Astrocyte (in vitro differentiated cells and primary cell): ENCODE measurements around the gene KCNQ1OT1. TPM values are rescaled to one million over a fixed set of nuclear protein-coding genes. Genes with fewer than 3 reads are reported as not detected.

ENCODE experiments used
- DNase-seq: peaks from one replicate; pipeline ENCODE4 v3.0.0-alpha.2; 2010; ENCODE audit warnings: low read depth
- FAIRE-seq: peaks from 2 replicates; lab custom pipeline; 2011; peaks lifted over from hg19 to GRCh38; lab: Jason Lieb, UNC
- H2AFZ ChIP-seq: 2 replicates; pipeline ENCODE4 v1.6.0; 2012; ENCODE audit warnings: low read depth, low read length, inconsistent platforms
- H3K27ac ChIP-seq: 2 replicates; pipeline ENCODE4 v1.5.1; 2011; ENCODE audit warnings: low read depth, low read length, inconsistent platforms
- H3K27me3 ChIP-seq: 2 replicates; pipeline ENCODE4 v1.6.0; 2011; ENCODE audit warnings: low read length, inconsistent platforms; ENCODE audit not compliant: insufficient read depth
- H3K36me3 ChIP-seq: 2 replicates; pipeline ENCODE4 v1.5.1; 2011; ENCODE audit warnings: low read length, inconsistent platforms; ENCODE audit not compliant: insufficient read depth
- H3K4me1 ChIP-seq: 2 replicates; pipeline ENCODE4 v1.5.1; 2011; ENCODE audit warnings: low read length, inconsistent platforms; ENCODE audit not compliant: insufficient read depth
- H3K4me2 ChIP-seq: 2 replicates; pipeline ENCODE4 v1.6.0; 2012; ENCODE audit warnings: low read length, inconsistent platforms
- H3K4me3 ChIP-seq: 2 replicates; pipeline ENCODE4 v1.5.1; 2011; ENCODE audit warnings: low read depth, mild to moderate bottlenecking, low read length, inconsistent platforms; ENCODE audit not compliant: insufficient read depth
- H3K79me2 ChIP-seq: 2 replicates; pipeline ENCODE4 v1.6.0; 2012; ENCODE audit warnings: mild to moderate bottlenecking, low read length, inconsistent platforms; ENCODE audit not compliant: insufficient read depth
- H3K9ac ChIP-seq: 2 replicates; pipeline ENCODE4 v1.6.0; 2012; ENCODE audit warnings: mild to moderate bottlenecking, low read length, inconsistent platforms
- H3K9me3 ChIP-seq: 2 replicates; pipeline ENCODE4 v1.5.1; 2012; ENCODE audit warnings: low read depth, mild to moderate bottlenecking, low read length, inconsistent platforms; ENCODE audit not compliant: insufficient read depth
- H4K20me1 ChIP-seq: 2 replicates; pipeline ENCODE4 v1.6.0; 2012; ENCODE audit warnings: low read length, inconsistent platforms; ENCODE audit not compliant: insufficient read depth
- H3K27ac Mint-ChIP-seq: one replicate; pipeline ENCODE4 v1.8.0; 2021; ENCODE audit warnings: mild to moderate bottlenecking, mixed read lengths; ENCODE audit not compliant: unreplicated experiment
- H3K27me3 Mint-ChIP-seq: one replicate; pipeline ENCODE4 v1.8.0; 2021; ENCODE audit warnings: low read depth, mixed read lengths; ENCODE audit not compliant: unreplicated experiment
- H3K36me3 Mint-ChIP-seq: one replicate; pipeline ENCODE4 v1.8.0; 2021; ENCODE audit warnings: low read depth, mixed read lengths; ENCODE audit not compliant: unreplicated experiment
- H3K4me1 Mint-ChIP-seq: one replicate; pipeline ENCODE4 v1.8.0; 2021; ENCODE audit warnings: low read depth, mixed read lengths; ENCODE audit not compliant: unreplicated experiment
- H3K4me3 Mint-ChIP-seq: one replicate; pipeline ENCODE4 v1.8.0; 2021; ENCODE audit warnings: mild to moderate bottlenecking, moderate library complexity, mixed read lengths; ENCODE audit not compliant: unreplicated experiment
- H3K9me3 Mint-ChIP-seq: one replicate; pipeline ENCODE4 v1.8.0; 2021; ENCODE audit warnings: mild to moderate bottlenecking, mixed read lengths; ENCODE audit not compliant: unreplicated experiment
- EZH2 ChIP-seq: IDR thresholded peaks from 2 replicates; pipeline ENCODE4 v1.6.1; 2012; ENCODE audit warnings: mild to moderate bottlenecking, low read length, inconsistent platforms; ENCODE audit not compliant: insufficient read depth
- total RNA-seq: library from RNA; stranded (reverse); gene quantifications from 2 replicates; pipeline ENCODE4 v1.2.1, GENCODE V29; 2021
- TF ChIP-seq, protein P1 (sequence below): IDR thresholded peaks from 2 replicates; pipeline ENCODE4 v1.5.1; 2011; ENCODE audit warnings: low read depth, mild to moderate bottlenecking, inconsistent platforms, low read length, moderate library complexity; ENCODE audit not compliant: insufficient read depth

Gene KCNQ1OT1
- total RNA-seq, 1 donor from 2014 or later = 2.5 TPM

DNA sequence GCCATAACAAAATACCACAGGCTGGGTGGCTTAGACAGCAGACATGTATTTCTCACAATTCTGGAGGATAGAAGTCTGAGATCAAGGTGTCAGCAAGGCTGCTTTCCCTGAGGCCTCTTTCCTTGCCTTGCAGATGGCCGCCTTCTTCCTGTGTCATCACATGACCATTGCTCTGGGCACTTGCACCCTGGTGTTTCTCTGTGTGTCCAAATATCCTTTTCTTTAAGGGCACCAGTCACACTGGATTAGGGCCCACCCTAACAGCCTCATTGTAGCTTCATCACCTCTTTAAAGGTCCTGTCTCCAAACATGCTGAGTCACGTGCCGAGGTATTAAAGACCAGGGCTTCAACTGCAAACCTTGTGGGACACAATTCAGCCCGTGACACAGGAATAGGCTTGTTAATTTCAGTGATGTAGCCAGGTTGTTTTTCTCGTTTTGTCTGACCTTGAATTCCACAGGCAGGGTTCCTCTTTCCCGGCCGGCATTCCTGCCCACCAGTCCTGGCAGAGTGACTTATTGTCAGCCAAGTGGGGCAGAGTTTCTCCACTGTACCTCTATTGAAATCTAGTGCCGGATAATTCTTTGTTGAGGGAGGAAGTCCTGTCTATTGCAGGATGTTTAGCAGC, 100.1 kb downstream of the KCNQ1OT1 start:
- Histone ChIP-seq H3K36me3 (no peaks in the 10 kb centered on the region), H3K4me1 (no peaks in the 10 kb centered on the region), H3K4me3 (no peak overlapping the region), H4K20me1 (no peaks in the 10 kb centered on the region), H3K9ac (no peak overlapping the region), H3K27ac (no peak overlapping the region), H3K4me2 (no peak overlapping the region), H2AFZ (no peak overlapping the region), H3K27me3 (peaks cover 19% of the 10 kb centered on the region), H3K79me2 (no peaks in the 10 kb centered on the region), H3K9me3 (peaks cover 4% of the 10 kb centered on the region)
- TF ChIP-seq EZH2 = no peak
- TF ChIP-seq, protein P1, sequence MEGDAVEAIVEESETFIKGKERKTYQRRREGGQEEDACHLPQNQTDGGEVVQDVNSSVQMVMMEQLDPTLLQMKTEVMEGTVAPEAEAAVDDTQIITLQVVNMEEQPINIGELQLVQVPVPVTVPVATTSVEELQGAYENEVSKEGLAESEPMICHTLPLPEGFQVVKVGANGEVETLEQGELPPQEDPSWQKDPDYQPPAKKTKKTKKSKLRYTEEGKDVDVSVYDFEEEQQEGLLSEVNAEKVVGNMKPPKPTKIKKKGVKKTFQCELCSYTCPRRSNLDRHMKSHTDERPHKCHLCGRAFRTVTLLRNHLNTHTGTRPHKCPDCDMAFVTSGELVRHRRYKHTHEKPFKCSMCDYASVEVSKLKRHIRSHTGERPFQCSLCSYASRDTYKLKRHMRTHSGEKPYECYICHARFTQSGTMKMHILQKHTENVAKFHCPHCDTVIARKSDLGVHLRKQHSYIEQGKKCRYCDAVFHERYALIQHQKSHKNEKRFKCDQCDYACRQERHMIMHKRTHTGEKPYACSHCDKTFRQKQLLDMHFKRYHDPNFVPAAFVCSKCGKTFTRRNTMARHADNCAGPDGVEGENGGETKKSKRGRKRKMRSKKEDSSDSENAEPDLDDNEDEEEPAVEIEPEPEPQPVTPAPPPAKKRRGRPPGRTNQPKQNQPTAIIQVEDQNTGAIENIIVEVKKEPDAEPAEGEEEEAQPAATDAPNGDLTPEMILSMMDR = no peak
- DNase-seq (no peak), FAIRE-seq (no peak)
- peaks cover 47% of the 10 kb centered on the region for H3K27me3 Mint-ChIP-seq
- no peaks in the 10 kb centered on the region for H3K36me3 Mint-ChIP-seq
- no peak overlapping the region for H3K27ac Mint-ChIP-seq
- no peaks in the 10 kb centered on the region for H3K4me1 Mint-ChIP-seq
- no peak overlapping the region for H3K4me3 Mint-ChIP-seq
- peaks cover 27% of the 10 kb centered on the region for H3K9me3 Mint-ChIP-seq

DNA sequence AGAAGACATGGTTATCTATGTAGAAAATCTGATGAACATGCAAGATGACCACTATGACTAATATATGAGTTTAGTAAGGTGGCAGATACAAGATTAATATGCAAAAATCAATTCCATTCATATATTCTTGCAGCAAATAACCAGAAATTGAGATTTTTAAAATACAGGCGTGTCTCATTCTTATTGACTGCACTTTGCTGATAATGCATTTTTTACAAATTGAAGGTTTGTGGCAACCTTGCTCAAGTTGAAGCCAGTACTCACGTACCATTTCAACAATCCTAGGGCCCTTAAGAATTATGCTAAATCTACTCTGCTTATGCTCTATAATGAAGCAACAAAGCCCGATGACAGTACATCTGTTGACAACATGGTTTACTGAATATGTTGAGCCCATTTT, 104.6 kb downstream of the KCNQ1OT1 start:
- Histone ChIP-seq H2AFZ (no peak overlapping the region), H3K36me3 (no peaks in the 10 kb centered on the region), H3K4me2 (no peak overlapping the region), H3K4me1 (no peaks in the 10 kb centered on the region), H3K9ac (no peak overlapping the region), H3K27me3 (peaks cover 32% of the 10 kb centered on the region), H3K79me2 (no peaks in the 10 kb centered on the region), H3K4me3 (no peak overlapping the region), H3K9me3 (peaks cover 4% of the 10 kb centered on the region), H4K20me1 (no peaks in the 10 kb centered on the region), H3K27ac (no peak overlapping the region)
- H3K27ac Mint-ChIP-seq = no peak overlapping the region
- no peak for TF ChIP-seq EZH2
- TF ChIP-seq, protein P1 = no peak
- H3K9me3 Mint-ChIP-seq = peaks cover 33% of the 10 kb centered on the region
- no peak for FAIRE-seq
- H3K4me3 Mint-ChIP-seq = no peak overlapping the region
- no peak for DNase-seq
- H3K27me3 Mint-ChIP-seq = peaks cover 53% of the 10 kb centered on the region
- H3K4me1 Mint-ChIP-seq = no peaks in the 10 kb centered on the region
- H3K36me3 Mint-ChIP-seq = no peaks in the 10 kb centered on the region

DNA sequence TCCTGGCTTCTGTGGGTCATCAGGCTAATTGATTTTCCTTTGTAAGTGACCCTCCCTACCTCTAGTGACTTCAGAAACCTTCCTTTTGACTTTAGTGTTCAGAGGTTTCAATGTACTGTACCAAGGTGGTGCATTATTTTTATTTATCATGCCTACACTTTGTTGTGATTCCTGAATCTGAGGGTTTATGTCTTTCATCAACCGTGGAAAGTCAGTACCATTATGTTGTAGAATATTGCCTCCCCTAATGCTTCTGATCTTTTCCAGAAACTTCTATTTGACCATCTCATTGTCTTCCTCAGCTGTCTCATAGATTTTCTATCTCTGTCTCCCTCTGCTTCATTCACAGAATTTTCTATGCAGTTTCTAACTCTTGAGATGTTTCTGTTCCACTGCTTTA, 105.5 kb downstream of the KCNQ1OT1 start:
- FAIRE-seq (no peak), DNase-seq (no peak)
- Histone ChIP-seq H3K79me2 (no peaks in the 10 kb centered on the region), H4K20me1 (no peaks in the 10 kb centered on the region), H3K9me3 (peaks cover 4% of the 10 kb centered on the region), H2AFZ (no peak overlapping the region), H3K27ac (no peak overlapping the region), H3K36me3 (no peaks in the 10 kb centered on the region), H3K27me3 (peaks cover 28% of the 10 kb centered on the region), H3K4me2 (no peak overlapping the region), H3K4me3 (no peak overlapping the region), H3K4me1 (no peaks in the 10 kb centered on the region), H3K9ac (no peak overlapping the region)
- Mint-ChIP-seq H3K27me3 (peaks cover 58% of the 10 kb centered on the region), H3K4me1 (no peaks in the 10 kb centered on the region), H3K27ac (no peak overlapping the region), H3K4me3 (no peak overlapping the region), H3K36me3 (no peaks in the 10 kb centered on the region), H3K9me3 (peaks cover 29% of the 10 kb centered on the region)
- no peak for TF ChIP-seq EZH2
- TF ChIP-seq, protein P1 = no peak
